PC-3 (cell line): ENCODE measurements around the gene RGS14. TPM values are rescaled to one million over a fixed set of nuclear protein-coding genes. Genes with fewer than 3 reads are reported as not detected.

Experiments used
- ATAC-seq: fragments of 200-7000 bp; cut with Tn5 transposase; 2 replicates; pipeline ENCODE4 v1.9.1; 2020; ENCODE audit warnings: mild to moderate bottlenecking, moderate library complexity
- BruUV-seq: library from RNA; stranded (reverse); fragments of 400-500 nt; replicated peaks from 2 replicates; lab custom pipeline; 2021; lab: Mats Ljungman, UMichigan
- CTCF ChIA-PET: fragments of 300-600 bp; sonication (Branson Sonifier 250); formaldehyde crosslinking; loops from one replicate; lab custom pipeline; 2022; ENCODE audit warnings: antibody characterized with exemption; lab: Charles Lee
- POLR2A ChIA-PET: fragments of 300-600 bp; sonication (Branson Sonifier 250); formaldehyde crosslinking; loops from one replicate; lab custom pipeline; 2022; ENCODE audit warnings: antibody characterized with exemption; ENCODE audit not compliant: unreplicated experiment; lab: Charles Lee
- DNase-seq: peaks from one replicate; pipeline ENCODE4 v3.0.0-alpha.2; 2015
- H2AFZ ChIP-seq: fragments of 300-600 bp; sonication (generic); 2 replicates; pipeline ENCODE4 v1.6.0; 2016; ENCODE audit warnings: antibody characterized with exemption, low read length
- H3F3A ChIP-seq: fragments of 300-600 bp; sonication (generic); one replicate; pipeline ENCODE4 v1.6.0; 2017; ENCODE audit warnings: antibody characterized with exemption, low read length, control low read depth, mild to moderate bottlenecking; ENCODE audit not compliant: unreplicated experiment
- H3K27ac ChIP-seq: fragments of 300-600 bp; sonication (generic); 2 replicates; pipeline ENCODE4 v1.5.1; 2016; ENCODE audit warnings: mild to moderate bottlenecking, low read length
- H3K27me3 ChIP-seq: fragments of 300-600 bp; sonication (generic); 2 replicates; pipeline ENCODE4 v1.6.1; 2016; ENCODE audit warnings: low read length, mixed read lengths
- H3K36me3 ChIP-seq: fragments of 300-600 bp; sonication (generic); 2 replicates; pipeline ENCODE4 v1.6.1; 2016; ENCODE audit warnings: low read depth, mixed run types, low read length, mixed read lengths
- H3K4me1 ChIP-seq: fragments of 300-600 bp; sonication (generic); 2 replicates; pipeline ENCODE4 v1.5.1; 2016; ENCODE audit warnings: low read length; ENCODE audit not compliant: insufficient read depth
- H3K4me2 ChIP-seq: fragments of 300-600 bp; sonication (generic); 2 replicates; pipeline ENCODE4 v1.6.0; 2016; ENCODE audit warnings: low read length
- H3K4me3 ChIP-seq: fragments of 300-600 bp; sonication (generic); 2 replicates; pipeline ENCODE4 v1.5.1; 2016; ENCODE audit warnings: mild to moderate bottlenecking, low read length, mixed read lengths
- H3K79me2 ChIP-seq: fragments of 300-600 bp; sonication (generic); 2 replicates; pipeline ENCODE4 v1.6.1; 2017; ENCODE audit warnings: low read length, mixed read lengths
- H3K9ac ChIP-seq: fragments of 300-600 bp; sonication (generic); 2 replicates; pipeline ENCODE4 v1.6.0; 2016; ENCODE audit warnings: mild to moderate bottlenecking, low read length
- H3K9me2 ChIP-seq: fragments of 300-600 bp; sonication (generic); replicated peaks from 2 replicates; pipeline ENCODE4 v1.6.1; 2016; ENCODE audit warnings: mixed run types, low read length, mixed read lengths
- H3K9me3 ChIP-seq: fragments of 300-600 bp; sonication (generic); 2 replicates; pipeline ENCODE4 v1.6.1; 2016; ENCODE audit warnings: low read length, mixed read lengths
- H4K20me1 ChIP-seq: fragments of 300-600 bp; sonication (generic); 2 replicates; pipeline ENCODE4 v1.6.1; 2016; ENCODE audit warnings: low read length, mixed read lengths
- CTCF ChIP-seq: fragments of 300-600 bp; sonication (generic); conservative IDR thresholded peaks from 2 replicates; pipeline ENCODE4 v1.5.1; 2017; ENCODE audit warnings: antibody characterized with exemption, low read depth, mild to moderate bottlenecking, low read length
- EZH2 ChIP-seq: fragments of 300-600 bp; sonication (generic); IDR thresholded peaks from one replicate; pipeline ENCODE4 v1.6.1; 2017; ENCODE audit warnings: antibody characterized with exemption, mild to moderate bottlenecking, low read length; ENCODE audit not compliant: unreplicated experiment
- EZH2phosphoT487 ChIP-seq: fragments of 300-600 bp; sonication (generic); IDR thresholded peaks from 2 replicates; pipeline ENCODE4 v1.6.1; 2018; ENCODE audit warnings: mild to moderate bottlenecking, antibody characterized with exemption, low read length, borderline replicate concordance
- intact Hi-C: fragments of 100-400 bp; cut with micrococcal nuclease; formaldehyde crosslinking; loops from 2 replicates; pipeline ENCODE4 v1.9.0; 2023
- total RNA-seq: library from RNA; depleted of rRNA; stranded (reverse); fragments of >200 nt; gene quantifications from 2 replicates; pipeline ENCODE4 v1.2.3, GENCODE V29; 2014

RGS14 gene
- total RNA-seq, 1 experiment from 2014 or later: 32.3 TPM

DNA sequence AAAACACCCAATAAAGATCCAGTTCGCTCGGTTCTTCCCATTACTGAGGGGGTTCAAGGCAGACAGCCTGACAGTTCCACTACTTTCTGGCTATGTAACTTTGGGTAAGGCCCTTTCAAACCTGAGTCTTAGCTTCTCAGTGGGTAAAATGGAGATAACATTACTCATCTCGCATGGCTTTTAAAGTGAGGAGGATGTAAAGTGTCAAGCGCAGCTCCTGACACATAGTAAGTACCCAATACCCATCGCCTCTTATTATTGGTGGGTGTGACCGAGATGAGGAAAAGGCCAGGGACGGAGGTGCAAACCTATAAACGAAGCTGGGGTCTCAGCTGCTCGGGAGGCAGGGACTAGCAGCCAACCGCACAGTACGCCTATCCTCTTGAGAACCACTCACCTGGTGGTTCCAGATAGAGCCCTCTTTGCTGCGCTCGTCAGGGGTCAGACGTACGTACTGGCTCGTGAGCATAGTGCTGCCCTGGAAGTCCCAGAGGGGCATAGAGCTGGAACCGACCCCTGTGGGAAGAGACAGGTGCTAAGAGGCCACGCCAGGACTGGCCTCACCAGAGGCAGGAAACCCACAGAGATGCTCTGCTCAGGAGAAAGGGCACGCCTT is 6.8 kb upstream of the RGS14 start:
- Histone ChIP-seq H3K4me3 (peak overlapping the region; percentile 93), H3K79me2 (peaks cover 56% of the 10 kb centered on the region), H3K4me2 (peak overlapping the region; percentile 96), H2AFZ (peak overlapping the region; percentile 97; the same call in 1 of the 2 replicates), H3F3A (peaks cover 8% of the 10 kb centered on the region), H3K36me3 (peaks cover 6% of the 10 kb centered on the region; the same call in 1 of the 2 replicates), H3K27me3 (no peaks in the 10 kb centered on the region), H3K4me1 (peaks cover 36% of the 10 kb centered on the region), H3K9ac (peak overlapping the region; percentile 95), H3K27ac (peak overlapping the region; percentile 93), H3K9me2 (no peaks in the 10 kb centered on the region), H3K9me3 (no peaks in the 10 kb centered on the region), H4K20me1 (0 out of 2 replicates have a peak, but pooled peaks cover 6% of the 10 kb centered on the region)
- ChIA-PET CTCF (interaction anchor here (0.6 to 1.6 kb wide), 2 partner anchors 20 to 39 kb away, joined by 4 to 7 read pairs; no protein-coding TSS in a partner anchor), POLR2A (no interaction called here)
- BruUV-seq: TSS peak; percentile 56
- ATAC-seq: no peak
- peak; percentile 7 for DNase-seq
- no peak for TF ChIP-seq EZH2
- TF ChIP-seq CTCF: no peak
- TF ChIP-seq EZH2phosphoT487: no peak
- intact Hi-C loops: no loop called here

GRCh38 chr5:177351392-177352329 is 6.1 kb upstream of the RGS14 start, which contains the start of gene LMAN2:
TSS of gene LMAN2 (minus strand) at chr5:177351668. CDS start at chr5:177351647, 21 bp downstream.
- Histone ChIP-seq H3K27me3 (no peaks in the 10 kb centered on the region), H3K9me2 (no peaks in the 10 kb centered on the region), H3K36me3 (peaks cover 4% of the 10 kb centered on the region; the same call in 1 of the 2 replicates), H3K9ac (peak within 1 kb of the TSS; percentile 95), H2AFZ (peak within 1 kb of the TSS; percentile 97), H3K9me3 (no peaks in the 10 kb centered on the region), H3K4me2 (peak within 1 kb of the TSS; percentile 96), H4K20me1 (0 out of 2 replicates have a peak, but pooled peaks cover 5% of the 10 kb centered on the region), H3K27ac (peak within 1 kb of the TSS; percentile 93), H3K4me1 (peaks cover 36% of the 10 kb centered on the region), H3K4me3 (peak within 1 kb of the TSS; percentile 93), H3K79me2 (peaks cover 48% of the 10 kb centered on the region), H3F3A (peaks cover 8% of the 10 kb centered on the region)
- intact Hi-C loops: no loop called here
- no peak for TF ChIP-seq EZH2phosphoT487
- no peak for TF ChIP-seq EZH2
- TF ChIP-seq CTCF: no peak
- ChIA-PET POLR2A (interaction anchor here (0.7 to 0.8 kb wide), 4 partner anchors 27 to 813 kb away, joined by 3 to 11 read pairs (median 4); no protein-coding TSS in a partner anchor), CTCF (interaction anchor here (1.6 kb wide), 1 partner anchor 19 kb away, joined by 7 read pairs; no protein-coding TSS in a partner anchor)
- peak; percentile 94 for ATAC-seq
- BruUV-seq: no TSS peak
- peak; percentile 94 for DNase-seq
